Gastrocnemius medialis (tissue), 4 donors: ENCODE measurements around the gene DNAJC7. TPM values are rescaled to one million over a fixed set of nuclear protein-coding genes. Genes with fewer than 3 reads are reported as not detected.
A peak's percentile ranks its signal among the peaks of the same experiment; 100 is the strongest.

Experiments used
- ATAC-seq, 2 donors: fragments of 150-250 bp; one replicate each; pipeline ENCODE4 v1.9.1; 2016
- DNase-seq, 2 donors: peaks; one replicate each; pipeline ENCODE4 v3.0.0-alpha.2; 2019
- H3K27ac ChIP-seq, 4 donors: fragments of 200-600 bp; sonication (generic); 1 replicate in 1 of 4; 2 replicates in 3 of 4; pipeline ENCODE4 v1.5.1; 2016 to 2018; ENCODE audit warnings: mild to moderate bottlenecking in 2 of 4, moderate library complexity in 1 of 4
- H3K27me3 ChIP-seq, 3 donors: fragments of 200-600 bp; sonication (generic) in 2 of 3; 1 replicate in 1 of 3; 2 replicates in 2 of 3; pipeline versions ENCODE4 v1.5.1 to v1.6.0; 2016 to 2019; ENCODE audit warnings: mild to moderate bottlenecking in 1 of 3, moderate library complexity in 1 of 3
- H3K36me3 ChIP-seq, 2 donors: fragments of 200-600 bp; sonication (generic) in 1 of 2; one replicate each; pipeline ENCODE4 v1.5.1; 2017 to 2018
- H3K4me1 ChIP-seq, 2 donors: fragments of 200-600 bp; sonication (generic) in 1 of 2; one replicate each; pipeline ENCODE4 v1.5.1; 2016 to 2017; ENCODE audit warnings: mild to moderate bottlenecking in 2 of 2
- H3K4me3 ChIP-seq, 4 donors: fragments of 200-600 bp; sonication (generic) in 3 of 4; 1 replicate in 1 of 4; 2 replicates in 3 of 4; pipeline ENCODE4 v1.5.1; 2016 to 2019; ENCODE audit warnings: mild to moderate bottlenecking in 2 of 4
- H3K9me3 ChIP-seq, 3 donors: fragments of 200-600 bp; sonication (generic) in 2 of 3; 1 replicate in 1 of 3; 2 replicates in 2 of 3; pipeline ENCODE4 v1.5.1; 2016 to 2019
- POLR2A ChIP-seq, 2 donors: fragments of 450-650 bp; IDR thresholded peaks; one replicate each; pipeline ENCODE4 v1.6.1; 2017; ENCODE audit warnings: antibody characterized with exemption in 2 of 2, mild to moderate bottlenecking in 2 of 2, moderate library complexity in 2 of 2
- in situ Hi-C, 4 donors: fragments of 200-750 bp; cut with MboI; loops; one replicate each; pipeline versions ENCODE4 v1.15.0 to v1.8.0; 2017; ENCODE audit warnings: low sequenced_read_pairs in 4 of 4
- intact Hi-C: fragments of 100-400 bp; cut with DNase I; formaldehyde crosslinking; loops from one replicate; pipeline ENCODE4 v1.15.1; 2023; ENCODE audit warnings: low total_unique reads
- total RNA-seq, 4 donors: library from RNA; depleted of rRNA; stranded (reverse); fragments of >200 nt; gene quantifications; one replicate each; pipeline versions ENCODE4 v1.1.0 to v1.2.3, GENCODE V29; 2016
- TF ChIP-seq, protein P1 (sequence below), 5 experiments: fragments of 450-650 bp in 3 of 5; fragments of 200-600 bp in 2 of 5; sonication (generic) in 2 of 5; IDR thresholded peaks in 4 of 5; conservative IDR thresholded peaks in 1 of 5; 1 replicate in 4 of 5; 2 replicates in 1 of 5; pipeline ENCODE4 v1.5.1; 2016 to 2019; ENCODE audit warnings: antibody characterized with exemption in 5 of 5, mild to moderate bottlenecking in 3 of 5, moderate library complexity in 3 of 5

The DNAJC7 gene
- total RNA-seq, 4 donors from 2014 or later: 64.4 to 78.9 (median 66.4) TPM

DNA sequence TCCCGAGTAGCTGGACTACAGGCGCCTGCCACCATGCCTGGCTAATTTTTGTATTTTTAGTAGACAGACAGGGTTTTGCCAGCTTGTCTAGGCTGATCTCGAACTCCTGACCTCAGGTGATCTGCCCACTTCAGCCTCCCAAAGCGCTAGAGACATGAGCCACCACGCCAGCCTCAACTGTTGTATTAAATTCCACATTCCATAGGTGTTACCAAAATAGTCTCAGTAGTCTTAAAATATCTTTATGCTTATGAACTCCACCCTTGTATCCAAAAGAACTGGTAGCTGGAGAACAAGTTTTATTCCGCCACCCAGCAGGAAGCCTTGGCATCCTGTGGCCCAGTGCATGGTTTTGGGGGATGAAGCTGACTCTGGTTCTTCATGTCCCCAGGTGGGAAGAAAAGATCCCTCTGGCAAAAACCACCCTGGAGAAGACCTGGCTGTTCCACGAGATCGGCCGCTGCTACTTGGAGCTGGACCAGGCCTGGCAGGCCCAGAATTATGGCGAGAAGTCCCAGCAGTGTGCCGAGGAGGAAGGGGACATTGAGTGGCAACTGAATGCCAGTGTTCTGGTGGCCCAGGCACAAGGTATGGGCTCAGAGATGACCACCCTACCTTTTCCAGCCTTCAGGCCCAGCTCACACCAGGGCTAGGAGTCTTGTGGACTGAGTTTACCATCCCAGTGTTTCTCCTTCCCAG, 68.3 kb downstream of the DNAJC7 start:
- H3K27me3 ChIP-seq: no peaks in the 10 kb centered on the region
- peak overlapping the region in 3 of 4 donors; percentile 30 to 57 (median 46) for H3K27ac ChIP-seq
- ATAC-seq: peak in 1 of 2 donors; percentile 44
- TF ChIP-seq POLR2A (IDR thresholded peaks at IDR 0.05): no peak
- TF ChIP-seq, protein P1, sequence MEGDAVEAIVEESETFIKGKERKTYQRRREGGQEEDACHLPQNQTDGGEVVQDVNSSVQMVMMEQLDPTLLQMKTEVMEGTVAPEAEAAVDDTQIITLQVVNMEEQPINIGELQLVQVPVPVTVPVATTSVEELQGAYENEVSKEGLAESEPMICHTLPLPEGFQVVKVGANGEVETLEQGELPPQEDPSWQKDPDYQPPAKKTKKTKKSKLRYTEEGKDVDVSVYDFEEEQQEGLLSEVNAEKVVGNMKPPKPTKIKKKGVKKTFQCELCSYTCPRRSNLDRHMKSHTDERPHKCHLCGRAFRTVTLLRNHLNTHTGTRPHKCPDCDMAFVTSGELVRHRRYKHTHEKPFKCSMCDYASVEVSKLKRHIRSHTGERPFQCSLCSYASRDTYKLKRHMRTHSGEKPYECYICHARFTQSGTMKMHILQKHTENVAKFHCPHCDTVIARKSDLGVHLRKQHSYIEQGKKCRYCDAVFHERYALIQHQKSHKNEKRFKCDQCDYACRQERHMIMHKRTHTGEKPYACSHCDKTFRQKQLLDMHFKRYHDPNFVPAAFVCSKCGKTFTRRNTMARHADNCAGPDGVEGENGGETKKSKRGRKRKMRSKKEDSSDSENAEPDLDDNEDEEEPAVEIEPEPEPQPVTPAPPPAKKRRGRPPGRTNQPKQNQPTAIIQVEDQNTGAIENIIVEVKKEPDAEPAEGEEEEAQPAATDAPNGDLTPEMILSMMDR (IDR thresholded peaks at IDR 0.05 in 4 of 5, conservative IDR thresholded peaks at IDR 0.05 in 1 of 5): no peak
- peaks cover 0 to 7% of the 10 kb centered on the region in 2 donors for H3K4me1 ChIP-seq
- H3K9me3 ChIP-seq: no peaks in the 10 kb centered on the region
- intact Hi-C loops (no loop called here), in situ Hi-C loops (no loop called here)
- DNase-seq: no peak
- no peak overlapping the region for H3K4me3 ChIP-seq
- no peaks in the 10 kb centered on the region for H3K36me3 ChIP-seq

DNA sequence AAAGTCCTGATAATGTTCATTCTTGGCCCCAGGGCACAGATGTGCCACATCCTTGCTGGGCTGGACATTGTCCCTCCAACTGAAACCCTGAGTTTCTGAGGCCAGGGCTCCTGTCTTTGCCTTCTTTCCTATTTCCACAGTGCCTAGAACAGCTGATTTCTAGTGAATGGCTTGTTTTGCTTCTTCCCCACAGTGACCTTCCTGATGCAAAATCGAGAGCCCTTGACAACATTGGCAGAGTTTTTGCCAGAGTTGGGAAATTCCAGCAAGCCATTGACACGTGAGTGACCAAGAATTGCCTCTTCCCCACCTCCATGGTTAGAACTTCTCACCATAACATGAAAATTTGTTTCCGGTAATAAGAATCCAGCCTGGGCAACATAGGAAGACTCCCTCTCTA, 72.3 kb downstream of the DNAJC7 start:
- Histone ChIP-seq H3K36me3 (no peaks in the 10 kb centered on the region), H3K4me1 (peaks cover 0 to 7% of the 10 kb centered on the region in 2 donors), H3K27me3 (no peaks in the 10 kb centered on the region), H3K9me3 (no peaks in the 10 kb centered on the region), H3K27ac (no peak overlapping the region), H3K4me3 (no peak overlapping the region)
- intact Hi-C loops (no loop called here), in situ Hi-C loops (no loop called here)
- DNase-seq (no peak), ATAC-seq (no peak)
- TF ChIP-seq, protein P1 (IDR thresholded peaks at IDR 0.05 in 4 of 5, conservative IDR thresholded peaks at IDR 0.05 in 1 of 5): no peak
- no peak for TF ChIP-seq POLR2A (IDR thresholded peaks at IDR 0.05)

DNA sequence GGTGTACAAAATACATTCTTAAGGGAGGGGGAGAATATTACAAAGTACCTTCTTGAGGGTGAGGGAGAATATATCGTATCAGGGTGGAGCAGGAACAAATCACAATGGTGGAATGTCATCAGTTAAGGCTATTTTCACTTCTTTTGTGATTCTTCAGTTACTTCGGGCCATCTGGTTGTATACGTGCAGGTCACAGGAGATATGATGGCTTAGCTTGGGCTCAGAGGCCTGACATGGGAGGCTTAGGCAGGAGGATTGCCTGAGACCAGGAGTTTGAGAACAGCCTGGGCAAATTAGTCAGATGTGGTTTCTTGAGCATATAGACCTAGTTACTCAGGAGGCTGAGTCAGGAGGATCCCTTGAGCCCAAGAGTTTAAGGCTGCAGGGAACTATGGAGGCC, 73.7 kb downstream of the DNAJC7 start:
- no peak for ATAC-seq
- no peak overlapping the region for H3K27ac ChIP-seq

DNA sequence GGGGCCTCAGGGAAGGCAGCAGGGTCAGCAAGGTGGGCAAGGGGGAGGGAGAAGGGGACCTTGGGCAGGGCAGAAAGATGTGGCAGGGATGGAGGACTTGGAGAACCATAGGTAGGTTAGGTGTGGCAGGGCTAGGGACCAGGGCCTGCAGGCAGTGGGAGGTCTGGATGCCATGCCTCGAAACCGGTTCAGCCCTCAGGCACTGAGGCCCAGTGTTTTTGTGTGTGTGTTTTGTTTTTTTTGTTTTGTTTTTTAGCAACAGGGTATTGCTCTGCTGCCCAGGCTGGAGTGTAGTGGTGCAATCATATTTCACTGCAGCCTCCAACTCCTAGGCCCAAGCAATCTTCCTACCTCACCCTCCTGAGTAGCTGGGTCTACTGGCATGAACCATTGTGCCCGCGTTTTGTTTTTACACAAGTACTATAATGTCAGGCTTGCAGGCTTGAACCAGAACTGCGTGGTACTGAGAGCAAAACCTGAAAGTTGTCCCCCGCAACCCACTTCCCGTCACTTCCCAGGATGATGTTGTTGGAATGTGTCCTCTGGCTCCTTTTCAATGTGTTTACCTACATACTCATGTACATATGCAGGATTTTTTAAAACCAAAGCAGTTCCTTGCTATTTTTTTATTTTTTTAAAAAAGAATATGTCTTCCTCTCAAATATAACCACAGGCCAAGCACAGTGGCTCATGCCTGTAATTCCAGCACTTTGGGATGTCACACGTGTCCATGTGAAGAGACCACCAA, 74.4 kb downstream of the DNAJC7 start:
- no peaks in the 10 kb centered on the region for H3K36me3 ChIP-seq
- intact Hi-C loops (no loop called here), in situ Hi-C loops (no loop called here)
- no peak overlapping the region for H3K27ac ChIP-seq
- peaks cover 13 to 14% of the 10 kb centered on the region in 2 donors for H3K4me1 ChIP-seq
- H3K27me3 ChIP-seq: no peaks in the 10 kb centered on the region
- no peaks in the 10 kb centered on the region for H3K9me3 ChIP-seq
- no peak overlapping the region for H3K4me3 ChIP-seq
- no peak for ATAC-seq
- TF ChIP-seq POLR2A (IDR thresholded peaks at IDR 0.05): no peak
- TF ChIP-seq, protein P1 (IDR thresholded peaks at IDR 0.05 in 4 of 5, conservative IDR thresholded peaks at IDR 0.05 in 1 of 5): no peak
- no peak for DNase-seq

More for the DNA sequence above, 73.7 kb downstream of the DNAJC7 start:
- no peaks in the 10 kb centered on the region for H3K9me3 ChIP-seq
- TF ChIP-seq, protein P1 (IDR thresholded peaks at IDR 0.05 in 4 of 5, conservative IDR thresholded peaks at IDR 0.05 in 1 of 5): no peak
- no peak for TF ChIP-seq POLR2A (IDR thresholded peaks at IDR 0.05)
- H3K27me3 ChIP-seq: no peaks in the 10 kb centered on the region
- H3K36me3 ChIP-seq: no peaks in the 10 kb centered on the region
- DNase-seq: no peak
- in situ Hi-C loops: no loop called here
- intact Hi-C loops: no loop called here
- peaks cover 6 to 7% of the 10 kb centered on the region in 2 donors for H3K4me1 ChIP-seq
- no peak overlapping the region for H3K4me3 ChIP-seq
